Measurements from ENCODE around the gene ANTKMT.

Gene ANTKMT, protein sequence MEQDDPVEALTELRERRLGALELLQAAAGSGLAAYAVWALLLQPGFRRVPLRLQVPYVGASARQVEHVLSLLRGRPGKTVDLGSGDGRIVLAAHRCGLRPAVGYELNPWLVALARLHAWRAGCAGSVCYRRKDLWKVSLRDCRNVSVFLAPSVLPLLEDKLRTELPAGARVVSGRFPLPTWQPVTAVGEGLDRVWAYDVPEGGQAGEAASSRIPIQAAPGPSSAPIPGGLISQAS
- total RNA-seq, result 4.6 to 8.2 reads per million in 2 donors

DNA sequence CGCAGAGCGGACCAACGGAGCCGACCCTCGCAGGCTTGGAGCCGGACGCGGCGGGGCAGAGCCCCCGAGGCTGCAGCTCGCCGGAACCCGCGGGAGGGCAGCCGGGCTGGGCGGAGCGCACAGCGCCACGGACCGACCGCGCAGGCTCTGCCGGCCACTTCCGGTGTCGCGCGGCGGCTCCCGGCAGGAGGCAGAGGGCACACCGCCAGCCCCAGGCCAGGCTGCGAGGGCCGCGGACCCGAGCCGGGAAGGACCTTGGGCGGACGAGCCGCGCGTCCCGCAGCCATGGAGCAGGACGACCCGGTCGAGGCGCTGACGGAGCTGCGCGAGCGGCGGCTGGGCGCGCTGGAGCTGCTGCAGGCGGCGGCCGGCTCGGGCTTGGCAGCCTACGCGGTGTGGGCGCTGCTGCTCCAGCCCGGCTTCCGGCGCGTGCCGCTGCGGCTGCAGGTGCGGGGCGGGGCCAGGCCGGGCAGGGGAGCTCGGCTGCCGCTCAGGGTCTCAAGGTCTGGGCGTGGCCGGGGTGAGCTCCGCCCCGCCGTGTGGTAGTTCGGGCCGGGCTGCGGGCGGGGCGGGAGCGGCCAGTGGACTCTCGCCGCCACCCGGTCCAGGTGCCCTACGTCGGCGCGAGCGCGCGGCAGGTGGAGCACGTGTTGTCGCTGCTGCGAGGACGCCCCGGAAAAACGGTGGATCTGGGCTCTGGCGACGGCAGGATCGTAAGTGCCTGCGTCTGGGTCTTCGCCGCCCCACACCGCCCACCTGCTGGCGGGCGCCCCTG is at the start of gene ANTKMT:
Gene ANTKMT, plus strand, starts transcription at position 157 of the 775 bp plus-strand sequence. Its CDS starts 129 bp downstream, at position 286.
- peak; percentile 59 for DNase-seq

DNA sequence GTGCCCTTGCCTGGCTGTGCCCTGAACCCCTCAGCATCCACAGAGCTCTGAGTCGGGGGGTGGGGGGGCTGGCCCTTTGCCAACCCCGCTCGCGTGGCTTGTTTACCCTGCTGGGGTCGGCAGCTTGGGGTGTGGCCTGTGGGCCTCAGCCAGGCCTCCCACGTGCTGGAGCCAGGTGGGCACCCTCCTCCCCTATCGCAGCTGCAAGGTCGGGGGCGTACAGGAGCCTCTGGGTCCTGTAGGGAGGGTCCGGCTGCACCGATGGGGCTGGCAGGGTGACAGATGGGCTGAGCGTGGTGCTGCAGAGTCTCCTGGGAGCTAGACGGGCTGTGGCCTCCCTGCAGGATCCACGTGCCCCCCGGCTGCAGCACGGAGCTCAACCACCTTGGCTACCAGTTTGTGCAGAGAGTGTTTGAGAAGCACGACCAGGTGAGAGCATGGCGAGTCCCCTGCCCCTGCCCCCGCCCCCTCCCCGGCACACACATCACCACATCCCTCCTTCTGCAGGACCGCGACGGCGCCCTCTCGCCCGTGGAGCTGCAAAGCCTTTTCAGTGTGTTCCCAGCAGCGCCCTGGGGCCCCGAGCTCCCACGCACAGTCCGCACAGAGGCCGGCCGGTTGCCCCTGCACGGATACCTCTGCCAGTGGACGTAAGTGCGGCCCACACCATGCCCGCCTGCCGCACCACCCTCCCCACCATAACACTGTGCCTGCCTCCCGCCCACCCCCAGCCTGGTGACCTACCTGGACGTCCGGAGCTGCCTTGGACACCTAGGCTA is 49.4 kb upstream of the ANTKMT start:
- DNase-seq, result no peak

DNA sequence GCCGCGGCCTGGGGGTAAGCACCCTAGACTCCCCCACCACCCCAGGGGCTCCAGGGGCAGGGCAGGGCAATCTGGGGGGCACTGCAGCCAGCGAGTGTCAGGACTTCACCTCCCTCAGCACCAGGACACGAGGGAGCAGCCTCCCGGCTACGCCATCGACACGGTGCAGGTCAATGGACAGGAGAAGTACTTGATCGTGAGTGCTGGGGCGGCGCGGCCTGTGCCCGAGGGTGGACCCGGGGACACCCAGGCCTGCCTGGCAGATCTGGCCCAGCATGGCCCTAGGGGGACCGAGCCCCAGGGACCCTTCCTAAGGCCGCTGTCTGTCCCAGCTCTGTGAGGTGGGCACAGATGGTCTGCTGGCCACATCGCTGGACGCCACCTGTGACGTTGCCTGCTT is 48.6 kb upstream of the ANTKMT start:
- DNase-seq, result no peak

DNA sequence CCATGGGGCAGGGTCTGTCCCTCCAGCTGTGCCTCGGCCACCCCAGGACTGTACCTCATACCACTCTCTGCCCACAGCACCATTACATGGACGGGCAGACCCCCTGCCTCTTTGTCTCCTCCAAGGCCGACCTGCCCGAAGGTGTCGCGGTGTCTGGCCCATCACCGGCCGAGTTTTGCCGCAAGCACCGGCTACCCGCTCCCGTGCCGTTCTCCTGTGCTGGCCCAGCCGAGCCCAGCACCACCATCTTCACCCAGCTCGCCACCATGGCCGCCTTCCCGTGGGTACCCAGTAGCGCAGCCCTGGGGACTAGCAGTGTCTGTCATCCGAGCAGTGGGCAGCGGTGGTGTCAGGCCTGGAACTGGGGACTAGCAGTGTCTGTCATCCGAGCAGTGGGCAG is 48.1 kb upstream of the ANTKMT start:
- DNase-seq, result no peak

DNA sequence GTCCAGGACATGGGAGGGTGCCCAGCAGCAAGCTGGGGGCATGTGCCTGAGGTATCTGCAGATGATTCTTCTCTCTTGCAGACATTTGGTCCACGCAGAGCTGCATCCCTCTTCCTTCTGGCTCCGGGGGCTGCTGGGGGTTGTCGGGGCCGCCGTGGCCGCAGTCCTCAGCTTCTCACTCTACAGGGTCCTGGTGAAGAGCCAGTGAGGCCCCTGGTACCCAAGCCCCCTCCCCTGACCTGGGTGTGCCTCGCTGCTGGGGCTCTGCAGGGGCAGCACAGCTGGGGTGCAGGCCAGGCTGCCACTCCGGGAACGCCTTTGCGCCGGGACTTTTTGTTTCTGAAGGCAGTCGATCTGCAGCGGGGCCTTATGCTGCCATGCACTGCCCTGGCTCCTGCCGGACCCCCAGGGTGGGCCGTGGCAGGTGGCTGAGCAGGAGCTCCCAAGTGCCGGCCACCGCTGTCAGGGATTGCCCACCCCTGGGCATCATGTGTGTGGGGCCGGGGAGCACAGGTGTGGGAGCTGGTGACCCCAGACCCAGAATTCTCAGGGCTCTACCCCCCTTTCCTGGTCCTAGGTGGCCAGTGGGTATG is 47.5 kb upstream of the ANTKMT start:
- no peak for DNase-seq

DNA sequence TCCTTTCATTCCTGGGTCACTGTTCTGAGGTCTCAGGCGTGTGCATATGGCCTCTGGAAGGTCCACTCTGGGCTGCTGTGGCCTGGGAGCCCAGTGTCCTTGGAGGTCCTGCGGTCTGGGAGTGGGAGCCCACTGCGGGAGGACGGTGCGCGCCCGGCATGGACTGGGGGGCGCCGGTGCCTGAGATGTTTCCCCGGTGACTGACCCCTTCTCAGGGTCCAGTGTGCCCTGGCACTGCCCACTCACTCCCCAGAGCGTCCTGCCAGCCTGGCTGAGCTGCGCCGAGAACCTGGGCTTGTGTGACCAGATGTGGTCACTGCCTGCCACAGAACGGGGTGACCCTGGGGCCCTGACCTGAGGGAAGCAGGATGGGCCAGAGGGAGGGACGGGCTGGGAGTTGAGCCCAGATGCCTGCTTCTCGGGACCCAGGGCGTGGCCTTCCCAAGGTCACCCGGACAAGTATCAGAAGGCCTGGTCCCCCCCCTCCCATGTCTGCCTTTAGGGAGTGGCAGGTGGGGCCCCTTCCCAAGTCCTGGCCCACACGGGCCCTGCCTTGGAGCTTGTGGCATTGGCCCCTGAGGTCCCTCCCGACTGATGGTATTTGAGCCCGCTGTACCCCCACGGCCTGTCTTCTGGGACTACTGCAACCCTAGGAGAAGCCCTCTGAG is 46.6 kb upstream of the ANTKMT start:
- no peak for DNase-seq

DNA sequence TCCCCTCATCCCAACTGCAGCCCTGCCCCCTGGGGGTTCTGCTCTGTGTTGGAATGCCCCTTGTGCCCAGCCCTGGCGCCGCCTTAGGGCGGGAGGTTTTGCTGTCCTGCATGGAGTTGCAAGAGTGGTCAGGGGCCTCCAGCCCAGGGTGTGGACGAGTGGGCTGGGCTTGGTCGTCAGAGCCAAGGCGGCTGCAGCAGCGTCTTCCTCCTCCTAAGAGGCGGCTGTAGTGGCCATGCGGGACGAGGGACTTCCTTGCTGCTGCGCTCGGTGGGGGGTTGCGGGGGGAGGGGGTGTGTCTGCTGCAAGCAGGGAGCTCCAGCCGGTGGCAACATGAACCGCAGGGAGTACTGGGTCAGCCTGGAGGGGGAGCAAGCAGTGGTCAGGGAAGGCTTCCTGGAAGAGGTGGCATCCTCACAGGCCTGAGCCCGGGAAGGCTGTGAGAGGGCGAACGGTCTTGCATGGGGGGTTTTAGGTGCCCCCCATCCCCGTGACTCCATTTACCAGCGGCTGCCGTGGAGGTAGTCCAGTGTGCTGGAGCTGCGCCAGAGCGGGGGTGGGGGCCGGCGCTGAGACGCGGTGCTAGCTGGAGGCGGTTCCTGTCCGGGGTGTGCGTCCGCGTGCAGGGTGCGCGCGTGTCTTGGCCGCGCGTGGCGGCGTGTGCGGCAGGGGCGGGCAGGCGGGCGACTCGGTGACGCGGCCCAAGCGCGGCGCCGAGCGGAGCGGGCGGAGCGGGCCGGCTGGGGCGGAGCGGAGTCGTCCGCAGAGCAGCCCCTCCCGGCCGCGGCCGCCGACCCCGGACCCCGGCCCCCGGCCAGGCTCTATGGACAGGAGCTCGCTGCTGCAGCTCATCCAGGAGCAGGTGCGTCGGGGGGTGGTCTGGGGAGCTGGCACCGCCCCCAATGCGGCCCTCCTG is 45.7 kb upstream of the ANTKMT start, which contains the start of gene RHBDL1:
Gene RHBDL1, plus strand, starts transcription at position 704 of the 916 bp plus-strand sequence. Its CDS starts 120 bp downstream, at position 824.
- DNase-seq, result no peak

DNA sequence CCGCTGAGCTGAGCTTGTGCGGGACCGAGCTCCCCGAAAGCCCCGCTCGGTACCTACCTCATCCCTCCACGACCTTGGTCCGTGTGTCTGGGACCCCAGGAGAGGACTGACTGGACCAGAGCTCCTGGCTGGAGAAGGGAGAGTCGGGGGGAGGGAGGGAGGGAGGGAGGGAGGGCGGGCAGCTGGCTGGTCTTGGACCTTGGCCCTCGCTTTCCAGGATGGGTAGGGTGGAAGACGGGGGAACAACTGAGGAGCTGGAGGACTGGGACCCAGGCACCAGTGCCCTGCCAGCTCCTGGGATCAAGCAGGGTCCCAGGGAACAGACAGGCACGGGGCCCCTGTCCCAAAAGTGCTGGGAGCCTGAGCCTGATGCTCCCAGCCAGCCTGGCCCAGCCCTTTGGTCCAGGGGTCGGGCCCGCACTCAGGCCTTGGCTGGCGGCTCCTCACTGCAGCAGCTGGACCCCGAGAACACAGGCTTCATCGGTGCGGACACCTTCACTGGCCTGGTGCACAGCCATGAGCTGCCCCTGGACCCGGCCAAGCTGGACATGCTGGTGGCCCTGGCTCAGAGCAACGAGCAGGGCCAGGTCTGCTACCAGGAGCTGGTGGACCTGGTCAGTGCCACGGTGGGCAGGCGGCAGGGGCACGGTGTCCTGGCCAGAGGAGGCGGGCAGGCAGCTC is 44.9 kb upstream of the ANTKMT start:
- no peak for DNase-seq

DNA sequence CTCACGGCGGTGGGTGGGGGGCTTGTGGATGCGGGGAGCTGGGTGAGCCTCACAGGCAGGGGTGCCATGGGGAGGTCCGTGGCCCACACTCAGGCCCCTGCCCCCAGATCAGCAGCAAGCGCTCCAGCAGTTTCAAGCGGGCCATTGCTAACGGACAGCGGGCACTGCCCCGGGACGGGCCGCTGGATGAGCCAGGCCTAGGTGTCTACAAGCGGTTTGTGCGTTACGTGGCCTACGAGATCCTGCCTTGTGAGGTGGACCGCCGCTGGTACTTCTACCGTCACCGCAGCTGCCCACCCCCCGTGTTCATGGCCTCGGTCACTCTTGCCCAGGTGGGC is 44.4 kb upstream of the ANTKMT start:
- DNase-seq, result no peak

DNA sequence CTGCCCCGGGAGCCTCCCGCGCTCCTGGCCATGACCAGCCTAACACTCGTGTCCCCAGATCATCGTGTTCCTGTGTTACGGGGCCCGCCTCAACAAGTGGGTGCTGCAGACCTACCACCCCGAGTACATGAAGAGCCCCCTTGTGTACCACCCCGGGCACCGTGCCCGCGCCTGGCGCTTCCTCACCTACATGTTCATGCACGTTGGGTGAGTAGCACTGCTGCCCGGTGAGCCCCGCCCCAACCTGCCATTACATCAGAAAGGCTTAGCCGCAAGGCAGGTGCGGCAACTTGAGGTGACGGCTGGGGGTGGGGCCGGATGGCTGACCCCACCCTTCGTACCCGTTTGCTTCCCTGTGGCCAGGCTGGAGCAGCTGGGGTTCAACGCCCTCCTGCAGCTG is 44.0 kb upstream of the ANTKMT start:
- no peak for DNase-seq

DNA sequence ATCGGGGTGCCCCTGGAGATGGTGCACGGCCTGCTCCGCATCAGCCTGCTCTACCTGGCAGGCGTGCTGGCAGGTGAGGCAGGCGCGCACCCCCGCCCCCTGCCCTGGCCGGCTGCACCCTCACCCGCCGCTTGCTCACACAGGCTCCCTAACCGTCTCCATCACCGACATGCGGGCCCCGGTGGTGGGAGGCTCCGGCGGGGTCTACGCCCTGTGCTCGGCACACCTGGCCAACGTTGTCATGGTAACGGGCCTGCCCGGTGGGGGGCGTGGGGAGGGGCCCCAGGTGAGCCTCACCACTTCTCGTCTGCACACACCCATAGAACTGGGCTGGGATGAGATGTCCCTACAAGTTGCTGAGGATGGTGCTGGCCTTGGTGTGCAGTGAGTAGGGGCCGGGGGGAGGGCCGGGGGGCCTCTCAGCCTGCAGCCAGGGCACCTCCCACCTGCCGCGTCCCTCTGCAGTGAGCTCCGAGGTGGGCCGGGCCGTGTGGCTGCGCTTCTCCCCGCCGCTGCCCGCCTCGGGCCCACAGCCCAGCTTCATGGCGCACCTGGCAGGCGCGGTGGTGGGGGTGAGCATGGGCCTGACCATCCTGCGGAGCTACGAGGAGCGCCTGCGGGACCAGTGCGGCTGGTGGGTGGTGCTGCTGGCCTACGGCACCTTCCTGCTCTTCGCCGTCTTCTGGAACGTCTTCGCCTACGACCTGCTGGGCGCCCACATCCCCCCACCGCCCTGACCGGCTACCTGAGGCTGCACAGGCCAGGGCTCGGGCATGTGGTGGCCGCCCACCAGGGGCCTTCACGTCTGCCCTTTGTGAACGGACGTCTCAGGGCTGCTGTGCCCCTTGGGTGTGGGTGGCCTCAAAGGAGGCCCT is 43.4 kb upstream of the ANTKMT start:
- no peak for DNase-seq

DNA sequence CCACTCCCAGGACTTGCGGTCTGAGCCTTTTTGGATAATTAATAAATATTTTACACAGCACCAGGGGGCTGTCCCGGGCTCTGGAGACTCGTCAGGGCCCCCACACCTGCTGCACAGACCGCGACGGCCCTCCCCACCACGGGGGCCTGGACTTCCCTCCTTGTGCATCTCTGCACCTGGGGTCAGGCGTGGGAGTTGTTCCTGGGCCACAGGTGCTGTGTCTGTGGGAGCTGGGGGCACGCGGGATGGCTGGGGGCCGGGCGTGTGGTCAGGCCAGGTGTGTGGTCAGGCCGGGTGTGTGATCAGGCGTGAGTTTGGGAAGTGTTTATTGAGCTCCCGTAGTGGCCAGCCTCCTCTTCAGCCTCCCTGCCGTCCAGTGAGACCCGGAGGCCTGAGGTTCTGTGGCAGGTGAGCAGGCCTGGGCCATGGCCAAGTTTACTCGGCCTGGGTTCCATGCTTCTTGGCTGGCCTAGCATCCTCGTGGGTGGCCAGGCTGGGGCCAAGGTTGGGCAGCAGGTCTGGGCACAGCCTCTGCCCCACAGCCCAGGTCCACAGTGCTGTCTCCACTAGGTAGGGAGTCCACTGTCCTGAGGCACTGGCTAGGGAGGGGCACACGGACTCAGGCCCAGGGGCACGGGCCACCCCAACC is 42.6 kb upstream of the ANTKMT start:
- DNase-seq, result no peak

DNA sequence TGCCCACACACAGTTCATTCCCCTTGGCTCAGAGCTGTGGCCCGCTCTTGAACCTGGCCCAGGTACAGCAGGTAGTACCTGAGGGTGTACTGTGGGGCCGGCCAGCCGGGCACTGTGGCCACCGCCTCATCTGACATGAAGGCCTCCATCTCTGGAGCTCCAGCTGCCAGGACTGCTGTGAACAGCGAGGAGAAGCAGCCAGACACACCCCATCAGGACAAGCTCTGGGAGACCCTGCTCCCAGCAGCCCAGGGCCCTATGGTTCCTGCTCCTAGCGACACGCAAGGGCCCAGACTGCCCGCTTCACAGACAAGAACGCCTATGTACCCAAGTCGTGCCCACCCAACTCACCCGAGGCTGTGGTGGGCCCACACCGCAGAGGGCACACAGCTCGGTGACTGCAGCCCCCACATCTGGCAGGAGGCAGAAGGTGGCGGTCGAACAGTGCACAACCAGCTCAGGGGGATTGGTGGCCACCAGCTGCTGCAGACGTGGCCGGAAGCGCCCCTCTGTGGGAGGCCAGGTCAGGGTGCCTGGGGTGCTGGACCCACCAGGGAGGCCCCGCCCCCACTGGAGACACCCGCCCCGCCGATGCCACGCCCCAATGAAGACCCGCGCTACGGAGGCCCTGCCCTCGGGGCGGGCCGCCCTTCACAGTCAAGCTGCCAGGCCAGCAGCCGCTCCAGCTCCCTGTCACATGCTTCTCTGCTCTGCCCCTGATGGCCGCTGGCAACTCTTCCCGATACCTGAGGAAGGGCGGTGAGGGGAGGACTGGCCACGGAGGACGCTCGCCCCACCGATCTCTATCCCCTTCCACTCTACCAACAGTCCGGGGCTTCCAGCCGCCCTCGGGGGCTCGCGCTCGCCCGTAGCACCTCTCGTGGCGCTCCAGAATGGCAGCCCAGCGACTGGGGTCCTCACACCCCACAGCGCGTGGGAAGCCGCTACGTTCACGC is 41.8 kb upstream of the ANTKMT start:
- peak; percentile 42 for DNase-seq

DNA sequence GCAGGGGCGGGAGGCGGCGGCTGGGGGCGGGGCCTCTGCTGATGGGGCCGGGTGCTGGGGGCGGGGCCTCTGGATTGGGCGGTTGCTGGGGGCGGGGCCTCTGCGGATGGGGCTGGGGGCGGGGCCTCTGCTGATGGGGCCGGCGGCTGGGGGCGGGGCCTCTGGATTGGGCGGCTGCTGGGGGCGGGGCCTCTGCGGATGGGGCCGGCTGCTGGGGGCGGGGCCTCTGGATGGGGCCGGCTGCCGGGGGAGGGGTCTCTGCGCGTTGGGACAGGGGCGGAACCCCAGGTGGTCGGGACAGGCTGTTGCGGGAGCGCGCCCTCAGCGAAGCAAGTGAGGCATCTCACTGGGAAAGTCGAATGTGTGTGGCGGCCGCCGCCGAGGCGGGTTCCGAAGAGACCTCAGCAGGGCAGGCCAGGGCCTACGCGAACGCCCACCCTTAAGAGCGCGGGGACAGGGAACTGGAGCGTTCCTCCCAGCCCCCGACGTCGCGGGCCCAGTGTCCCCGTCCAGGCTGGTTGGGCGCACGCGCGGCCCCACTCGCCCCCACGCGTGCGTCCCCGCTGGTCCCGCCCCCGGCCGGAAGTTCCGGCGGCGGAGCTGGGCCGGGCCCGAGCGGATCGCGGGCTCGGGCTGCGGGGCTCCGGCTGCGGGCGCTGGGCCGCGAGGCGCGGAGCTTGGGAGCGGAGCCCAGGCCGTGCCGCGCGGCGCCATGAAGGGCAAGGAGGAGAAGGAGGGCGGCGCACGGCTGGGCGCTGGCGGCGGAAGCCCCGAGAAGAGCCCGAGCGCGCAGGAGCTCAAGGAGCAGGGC is 40.9 kb upstream of the ANTKMT start, which contains the start of gene STUB1:
Gene STUB1, plus strand, starts transcription at position 597 of the 811 bp plus-strand sequence. Its CDS starts 116 bp downstream, at position 713.
- DNase-seq, result peak; percentile 91

DNA sequence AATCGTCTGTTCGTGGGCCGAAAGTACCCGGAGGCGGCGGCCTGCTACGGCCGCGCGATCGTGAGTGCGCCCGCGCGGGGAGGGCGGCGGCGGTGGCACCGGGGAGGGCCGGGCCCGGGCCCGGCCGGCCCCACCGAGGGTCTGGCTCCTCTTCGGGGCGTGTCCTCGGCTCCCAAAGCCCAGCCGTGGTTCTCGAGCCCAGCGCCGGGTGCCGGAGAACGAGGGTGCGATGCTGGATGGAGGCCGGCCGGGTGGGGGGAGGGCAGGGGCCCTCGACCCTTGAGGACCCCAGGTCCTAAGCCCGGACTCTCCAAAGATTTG is 40.4 kb upstream of the ANTKMT start:
- DNase-seq, result no peak

DNA sequence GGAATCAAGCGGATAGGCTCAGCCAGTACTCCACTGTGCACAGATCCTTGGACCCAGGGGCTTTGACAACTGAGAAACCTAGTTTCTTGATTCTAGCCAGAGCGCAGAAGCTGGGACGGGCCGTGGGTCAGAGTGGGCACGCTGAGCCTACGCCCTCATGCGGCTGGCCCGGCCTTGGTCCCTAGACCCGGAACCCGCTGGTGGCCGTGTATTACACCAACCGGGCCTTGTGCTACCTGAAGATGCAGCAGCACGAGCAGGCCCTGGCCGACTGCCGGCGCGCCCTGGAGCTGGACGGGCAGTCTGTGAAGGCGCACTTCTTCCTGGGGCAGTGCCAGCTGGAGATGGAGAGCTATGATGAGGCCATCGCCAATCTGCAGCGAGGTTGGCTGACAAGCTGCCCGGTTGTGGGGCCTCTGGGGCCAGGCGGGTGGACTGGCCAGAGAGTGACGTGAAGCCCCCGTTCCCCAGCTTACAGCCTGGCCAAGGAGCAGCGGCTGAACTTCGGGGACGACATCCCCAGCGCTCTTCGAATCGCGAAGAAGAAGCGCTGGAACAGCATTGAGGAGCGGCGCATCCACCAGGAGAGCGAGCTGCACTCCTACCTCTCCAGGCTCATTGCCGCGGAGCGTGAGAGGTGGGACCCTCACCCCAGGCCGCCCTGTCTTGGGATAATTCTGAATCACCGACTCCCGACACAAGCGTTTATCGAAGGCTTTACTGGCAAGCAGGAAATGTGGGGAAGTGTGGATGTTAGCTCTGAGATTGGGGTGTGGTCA is 39.8 kb upstream of the ANTKMT start:
- DNase-seq, result no peak

Data from T-helper 9 cell (primary cell).